IMR-90 (cell line): Measurements from ENCODE around the gene AGO1. TPM values are rescaled to one million over a fixed set of nuclear protein-coding genes. Genes with fewer than 3 reads are reported as not detected.

Experiments used
- ATAC-seq: fragments of 200-7000 bp; cut with Tn5 transposase; 2 replicates; pipeline ENCODE4 v1.9.1; 2020; ENCODE audit warnings: low read depth, mild to moderate bottlenecking, moderate library complexity
- BruUV-seq: library from RNA; stranded (reverse); fragments of 400-500 nt; replicated peaks from 2 replicates; lab custom pipeline; 2021; lab: Mats Ljungman, UMichigan
- CTCF ChIA-PET: fragments of 300-600 bp; formaldehyde crosslinking; extraction: SDS; loops from one replicate; lab custom pipeline; 2021; ENCODE audit warnings: antibody characterized with exemption; lab: Yijun Ruan, JAX
- POLR2A ChIA-PET: fragments of 300-600 bp; sonication (Branson Sonifier 250); formaldehyde crosslinking; loops from one replicate; lab custom pipeline; 2022; ENCODE audit warnings: antibody characterized with exemption; ENCODE audit not compliant: unreplicated experiment; lab: Charles Lee
- DNase-seq: peaks from one replicate; pipeline ENCODE4 v3.0.0; 2013
- H2AFZ ChIP-seq: replicated peaks from 2 replicates; pipeline ENCODE3; 2013; ENCODE audit warnings: low read length, mild to moderate bottlenecking; ENCODE audit not compliant: poor library complexity
- H2AK5ac ChIP-seq: 2 replicates; pipeline ENCODE4 v1.6.1; 2013; ENCODE audit warnings: low read depth, low read length, inconsistent platforms
- H2AK9ac ChIP-seq: replicated peaks from 2 replicates; pipeline ENCODE3; 2013; ENCODE audit warnings: mild to moderate bottlenecking, low read depth, low read length, moderate library complexity; ENCODE audit not compliant: poor library complexity
- H2BK120ac ChIP-seq: 2 replicates; pipeline ENCODE4 v1.6.1; 2013; ENCODE audit warnings: low read depth, low read length, inconsistent platforms
- H2BK15ac ChIP-seq: 3 replicates; pipeline ENCODE4 v1.6.1; 2013; ENCODE audit warnings: low read depth, low read length, inconsistent platforms
- H2BK20ac ChIP-seq: 2 replicates; pipeline ENCODE4 v1.6.1; 2013; ENCODE audit warnings: low read depth, mild to moderate bottlenecking, inconsistent platforms, low read length, moderate library complexity
- H2BK5ac ChIP-seq: 2 replicates; pipeline ENCODE4 v1.6.1; 2013; ENCODE audit warnings: mild to moderate bottlenecking, low read depth, low read length, inconsistent platforms; ENCODE audit not compliant: poor library complexity, severe bottlenecking
- H3K14ac ChIP-seq: replicated peaks from 2 replicates; pipeline ENCODE4 v1.6.1; 2013; ENCODE audit warnings: low read depth, low read length, inconsistent platforms
- H3K18ac ChIP-seq: 2 replicates; pipeline ENCODE4 v1.6.1; 2013; ENCODE audit warnings: low read depth, low read length, control low read depth
- H3K23ac ChIP-seq: 2 replicates; pipeline ENCODE4 v1.6.1; 2013; ENCODE audit warnings: low read depth, low read length, inconsistent platforms
- H3K27ac ChIP-seq: 2 replicates; pipeline ENCODE4 v1.5.1; 2013; ENCODE audit warnings: mild to moderate bottlenecking, control low read depth, low read length; ENCODE audit not compliant: insufficient read depth
- H3K27me3 ChIP-seq: 2 replicates; pipeline ENCODE4 v1.6.1; 2013; ENCODE audit warnings: low read length; ENCODE audit not compliant: control insufficient read depth, insufficient read depth
- H3K36me3 ChIP-seq: 2 replicates; pipeline ENCODE4 v1.6.1; 2013; ENCODE audit warnings: low read length, mixed read lengths; ENCODE audit not compliant: control insufficient read depth, insufficient read depth
- H3K4ac ChIP-seq: 2 replicates; pipeline ENCODE4 v1.6.1; 2013; ENCODE audit warnings: low read depth, low read length, inconsistent platforms
- H3K4me1 ChIP-seq: 2 replicates; pipeline ENCODE4 v1.6.1; 2013; ENCODE audit warnings: low read length, mixed read lengths; ENCODE audit not compliant: control insufficient read depth, insufficient read depth
- H3K4me2 ChIP-seq: 2 replicates; pipeline ENCODE4 v1.6.1; 2013; ENCODE audit warnings: low read depth, mild to moderate bottlenecking, control low read depth, low read length, moderate library complexity
- H3K4me3 ChIP-seq: 2 replicates; pipeline ENCODE4 v1.5.1; 2013; ENCODE audit warnings: low read depth, mild to moderate bottlenecking, control low read depth, low read length, moderate library complexity; ENCODE audit not compliant: insufficient read depth
- H3K56ac ChIP-seq: 2 replicates; pipeline ENCODE4 v1.6.1; 2013; ENCODE audit warnings: low read length, inconsistent platforms; ENCODE audit not compliant: insufficient read depth; ENCODE audit errors: extremely low read depth
- H3K79me1 ChIP-seq, 2 experiments: 2 replicates each; pipeline ENCODE4 v1.6.1; 2013; ENCODE audit warnings: low read length in 2 of 2, inconsistent platforms in 1 of 2, low read depth in 1 of 2
- H3K9ac ChIP-seq: 2 replicates; pipeline ENCODE4 v1.6.1; 2013; ENCODE audit warnings: low read depth, low read length, control low read depth
- H3K9me1 ChIP-seq: 2 replicates; pipeline ENCODE4 v1.6.1; 2013; ENCODE audit warnings: low read length, inconsistent platforms; ENCODE audit not compliant: insufficient read depth
- H3K9me3 ChIP-seq: 2 replicates; pipeline ENCODE4 v1.6.1; 2013; ENCODE audit warnings: low read length; ENCODE audit not compliant: control insufficient read depth, insufficient read depth
- H4K20me1 ChIP-seq: 2 replicates; pipeline ENCODE4 v1.6.1; 2013; ENCODE audit warnings: low read length, inconsistent platforms; ENCODE audit not compliant: insufficient read depth
- H4K5ac ChIP-seq: 2 replicates; pipeline ENCODE4 v1.6.1; 2013; ENCODE audit warnings: mild to moderate bottlenecking, low read depth, low read length, control low read depth
- H4K8ac ChIP-seq, 2 experiments: 2 replicates each; pipeline ENCODE4 v1.6.1; 2013; ENCODE audit warnings: low read depth in 2 of 2, low read length in 2 of 2, control low read depth in 1 of 2, inconsistent platforms in 1 of 2
- H4K91ac ChIP-seq: 2 replicates; pipeline ENCODE4 v1.6.1; 2013; ENCODE audit warnings: low read depth, low read length, inconsistent platforms; ENCODE audit not compliant: insufficient read depth
- ELK1 ChIP-seq: fragments of 150-350 bp; IDR thresholded peaks from 2 replicates; pipeline ENCODE4 v1.6.1; 2016; ENCODE audit warnings: low read depth, mild to moderate bottlenecking, low read length, moderate library complexity, borderline replicate concordance
- WGBS, 2 experiments: methylation state at CpG; one replicate each; pipeline versions ENCODE4 v1.1.5 to v1.1.7; 2013; ENCODE audit warnings: missing lambda C conversion rate in 2 of 2; ENCODE audit not compliant: insufficient read length in 1 of 2; ENCODE audit errors: extremely low coverage in 2 of 2; 5-methylcytosine and 5-hydroxymethylcytosine counted together
- dilution Hi-C: fragments of 300-500 bp; cut with HindIII; formaldehyde crosslinking; loops from one replicate; pipeline ENCODE4 v1.14.3; 2018; ENCODE audit warnings: low sequenced_read_pairs; ENCODE audit not compliant: unreplicated experiment
- in situ Hi-C: fragments of 300-500 bp; cut with MboI; formaldehyde crosslinking; loops from 3 replicates; pipeline ENCODE4 v1.14.3; 2019; ENCODE audit warnings: low sequenced_read_pairs, inconsistent platforms, mixed read lengths
- intact Hi-C: fragments of 100-400 bp; cut with micrococcal nuclease; formaldehyde crosslinking; loops from 2 replicates; pipeline ENCODE4 v1.10.0; 2022
- polyA plus RNA-seq, 3 experiments: library from polyadenylated mRNA; depleted of rRNA; stranded (reverse); fragments of >200 nt; gene quantifications; 2 replicates each; pipeline ENCODE4 v1.2.3, GENCODE V29; 2012; ENCODE audit warnings: low replicate concordance in 1 of 3
- total RNA-seq: library from RNA; depleted of rRNA; stranded (reverse); fragments of >200 nt; gene quantifications from 2 replicates; pipeline ENCODE4 v1.2.3, GENCODE V29; 2012

The AGO1 gene
- total and polyA plus RNA-seq, 2 of the 4 experiments (the other 2 are of a cell fraction), result 11.3 to 21.5 TPM

- H4K8ac ChIP-seq, result no peak overlapping the region
- ATAC-seq (no peak), DNase-seq (no peak)
- no peak overlapping the region for H2BK20ac ChIP-seq
- no peak overlapping the region for H3K14ac ChIP-seq
- H4K5ac ChIP-seq, result no peak overlapping the region
- H3K4me2 ChIP-seq, result no peak overlapping the region
- no peaks in the 10 kb centered on the region for H3K9me3 ChIP-seq
- TF ChIP-seq ELK1, result no peak
- dilution Hi-C loops, result no loop called here
- H3K36me3 ChIP-seq, result peaks cover 8% of the 10 kb centered on the region
- no peak overlapping the region for H3K4me3 ChIP-seq
- intact Hi-C loops, result no loop called here
- no peak overlapping the region for H2BK120ac ChIP-seq
- in situ Hi-C loops, result no loop called here
- ChIA-PET POLR2A (no interaction called here), CTCF (no interaction called here)
- H2BK15ac ChIP-seq, result no peak overlapping the region
- no peak overlapping the region for H2BK5ac ChIP-seq
- H2AK9ac ChIP-seq, result no peak overlapping the region
- H3K56ac ChIP-seq, result no peak overlapping the region
- no peaks in the 10 kb centered on the region for H3K79me1 ChIP-seq
- no peak overlapping the region for H2AFZ ChIP-seq
- H3K4ac ChIP-seq, result no peak overlapping the region
- no CpG with 5 or more reads among the region's 2 CpGs for WGBS, 2 experiments
- H3K27me3 ChIP-seq, result no peaks in the 10 kb centered on the region
- H4K91ac ChIP-seq, result no peak overlapping the region
- H3K23ac ChIP-seq, result no peak overlapping the region
- H2AK5ac ChIP-seq, result no peak overlapping the region
- H3K9me1 ChIP-seq, result no peaks in the 10 kb centered on the region
- H3K27ac ChIP-seq, result no peak overlapping the region
- no peaks in the 10 kb centered on the region for H4K20me1 ChIP-seq
- peaks cover 5% of the 10 kb centered on the region for H3K4me1 ChIP-seq
- no TSS peak for BruUV-seq
- H3K9ac ChIP-seq, result no peak overlapping the region
- H3K18ac ChIP-seq, result no peak overlapping the region
These were observed 33.0 kb upstream of the AGO1 start for GRCh38 chr1:35850051-35850450.
